H1 (cell line): Measurements from ENCODE around the gene KLF13. TPM values are rescaled to one million over a fixed set of nuclear protein-coding genes. Genes with fewer than 3 reads are reported as not detected.

ENCODE experiments used
- CTCF ChIA-PET: fragments of 300-600 bp; sonication (Branson Sonifier 250); formaldehyde crosslinking; loops from one replicate; lab custom pipeline; 2021; ENCODE audit not compliant: partially characterized antibody; lab: Charles Lee
- POLR2A ChIA-PET: fragments of 300-600 bp; sonication (Branson Sonifier 250); formaldehyde crosslinking; loops from one replicate; lab custom pipeline; 2021; ENCODE audit warnings: inconsistent platforms; ENCODE audit not compliant: partially characterized antibody; lab: Charles Lee
- DNase-seq, 2 experiments: peaks; one replicate each; pipeline versions ENCODE4 v3.0.0 to v3.0.0-alpha.2; 2010 to 2022; ENCODE audit warnings: low spot score in 2 of 2, low read depth in 1 of 2, mixed read lengths in 1 of 2
- FAIRE-seq: peaks from 2 replicates; lab custom pipeline; 2011; peaks lifted over from hg19 to GRCh38; lab: Jason Lieb, UNC
- H2AFZ ChIP-seq: 2 replicates; pipeline ENCODE4 v1.8.1; 2012; ENCODE audit warnings: low read length, inconsistent platforms
- H2AK5ac ChIP-seq: 2 replicates; pipeline ENCODE4 v1.6.1; 2013; ENCODE audit warnings: low read depth, low read length
- H2BK120ac ChIP-seq: replicated peaks from 2 replicates; pipeline ENCODE3; 2013; ENCODE audit warnings: low read depth, low read length, inconsistent platforms
- H2BK12ac ChIP-seq: 2 replicates; pipeline ENCODE4 v1.6.1; 2013; ENCODE audit warnings: low read depth, low read length
- H2BK15ac ChIP-seq: 2 replicates; pipeline ENCODE4 v1.6.1; 2013; ENCODE audit warnings: low read length
- H2BK20ac ChIP-seq: 2 replicates; pipeline ENCODE4 v1.6.1; 2013; ENCODE audit warnings: low read length
- H2BK5ac ChIP-seq: 2 replicates; pipeline ENCODE4 v1.6.1; 2013; ENCODE audit warnings: low read depth, low read length
- H3K14ac ChIP-seq: 2 replicates; pipeline ENCODE4 v1.6.1; 2013; ENCODE audit warnings: inconsistent platforms; ENCODE audit not compliant: insufficient read length
- H3K18ac ChIP-seq: 2 replicates; pipeline ENCODE4 v1.6.1; 2013; ENCODE audit warnings: low read length; ENCODE audit errors: extremely low read depth
- H3K23ac ChIP-seq: 2 replicates; pipeline ENCODE4 v1.6.1; 2013; ENCODE audit warnings: inconsistent platforms; ENCODE audit not compliant: insufficient read length
- H3K23me2 ChIP-seq: 2 replicates; pipeline ENCODE4 v1.6.1; 2013; ENCODE audit warnings: low read depth, low read length
- H3K27ac ChIP-seq: 2 replicates; pipeline ENCODE4 v1.6.1; 2011; ENCODE audit warnings: low read depth, low read length, inconsistent platforms
- H3K27me3 ChIP-seq, 4 experiments: replicated peaks in 1 of 4; 1 replicate in 1 of 4; 2 replicates in 3 of 4; pipeline versions ENCODE4 v1.6.1 to v1.8.1; 2011 to 2013; ENCODE audit warnings: low read length in 3 of 4, mild to moderate bottlenecking in 3 of 4, inconsistent platforms in 2 of 4, mixed read lengths in 2 of 4, moderate library complexity in 1 of 4; ENCODE audit not compliant: control insufficient read depth in 3 of 4, insufficient read depth in 3 of 4; ENCODE audit errors: extremely low read depth in 1 of 4
- H3K36me3 ChIP-seq, 4 experiments: 2 replicates each; pipeline versions ENCODE4 v1.6.1 to v1.8.1; 2011 to 2013; ENCODE audit warnings: mild to moderate bottlenecking in 4 of 4, low read length in 3 of 4, moderate library complexity in 2 of 4, control low read depth in 1 of 4, inconsistent platforms in 1 of 4; ENCODE audit not compliant: insufficient read depth in 4 of 4, control insufficient read depth in 2 of 4
- H3K4ac ChIP-seq: replicated peaks from 2 replicates; pipeline ENCODE3; 2013; ENCODE audit warnings: low read length, low read depth, mixed read lengths, inconsistent platforms; ENCODE audit not compliant: insufficient read length
- H3K4me1 ChIP-seq, 4 experiments: replicated peaks in 1 of 4; 1 replicate in 1 of 4; 2 replicates in 3 of 4; pipeline versions ENCODE4 v1.6.1 to v1.8.1; 2011 to 2013; ENCODE audit warnings: low read length in 3 of 4, inconsistent platforms in 2 of 4, mixed read lengths in 1 of 4; ENCODE audit not compliant: insufficient read depth in 4 of 4, control insufficient read depth in 3 of 4
- H3K4me2 ChIP-seq, 2 experiments: 2 replicates each; pipeline versions ENCODE4 v1.6.1 to v1.8.1; 2011 to 2013; ENCODE audit warnings: low read depth in 2 of 2, low read length in 2 of 2, control low read depth in 1 of 2, inconsistent platforms in 1 of 2, mild to moderate bottlenecking in 1 of 2; ENCODE audit not compliant: insufficient read depth in 1 of 2
- H3K4me3 ChIP-seq, 4 experiments: fragments of 200-600, 300-600 bp in 1 of 4; sonication (generic), shearing (Covaris generic), sonication (Bioruptor Twin) in 1 of 4; 2 replicates each; pipeline versions ENCODE4 v1.5.1 to v1.8.1; 2011 to 2016; ENCODE audit warnings: low read length in 4 of 4, low read depth in 3 of 4, control low read depth in 2 of 4, inconsistent platforms in 2 of 4, mild to moderate bottlenecking in 2 of 4, mixed read lengths in 1 of 4, moderate library complexity in 1 of 4; ENCODE audit not compliant: insufficient read depth in 2 of 4; ENCODE audit errors: extremely low read depth in 1 of 4
- H3K56ac ChIP-seq: replicated peaks from 2 replicates; pipeline ENCODE3; 2013; ENCODE audit warnings: low read depth, mild to moderate bottlenecking, mixed read lengths, low read length, inconsistent platforms; ENCODE audit not compliant: insufficient read length
- H3K79me1 ChIP-seq: 2 replicates; pipeline ENCODE4 v1.6.1; 2013; ENCODE audit warnings: low read depth, low read length, control low read depth
- H3K79me2 ChIP-seq, 2 experiments: 2 replicates each; pipeline versions ENCODE4 v1.6.1 to v1.8.1; 2012 to 2013; ENCODE audit warnings: low read length in 2 of 2, mild to moderate bottlenecking in 2 of 2, inconsistent platforms in 1 of 2; ENCODE audit not compliant: insufficient read depth in 2 of 2, control insufficient read depth in 1 of 2
- H3K9ac ChIP-seq, 4 experiments: replicated peaks in 1 of 4; 1 replicate in 1 of 4; 2 replicates in 3 of 4; pipeline versions ENCODE4 v1.6.1 to v1.8.1; 2011 to 2013; ENCODE audit warnings: low read depth in 3 of 4, low read length in 3 of 4, control low read depth in 2 of 4, mild to moderate bottlenecking in 2 of 4, moderate library complexity in 2 of 4, inconsistent platforms in 1 of 4; ENCODE audit errors: extremely low read depth in 1 of 4
- H3K9me3 ChIP-seq, 2 experiments: 2 replicates each; pipeline versions ENCODE4 v1.6.1 to v1.8.1; 2012 to 2013; ENCODE audit warnings: mild to moderate bottlenecking in 2 of 2, moderate library complexity in 2 of 2, control low read depth in 1 of 2, inconsistent platforms in 1 of 2, low read depth in 1 of 2, low read length in 1 of 2, mixed read lengths in 1 of 2; ENCODE audit not compliant: insufficient read depth in 2 of 2
- H4K20me1 ChIP-seq, 2 experiments: replicated peaks in 1 of 2; 2 replicates each; pipeline versions ENCODE3 to v1.8.1; 2011 to 2013; ENCODE audit warnings: inconsistent platforms in 2 of 2, low read length in 2 of 2, mild to moderate bottlenecking in 1 of 2; ENCODE audit not compliant: insufficient read depth in 2 of 2, control insufficient read depth in 1 of 2
- H4K5ac ChIP-seq: 2 replicates; pipeline ENCODE4 v1.6.1; 2013; ENCODE audit warnings: low read length, low read depth, mixed read lengths, inconsistent platforms; ENCODE audit not compliant: insufficient read length
- H4K8ac ChIP-seq: 2 replicates; pipeline ENCODE4 v1.8.0; 2013; ENCODE audit warnings: mild to moderate bottlenecking, moderate library complexity, low read length, inconsistent platforms; ENCODE audit not compliant: insufficient read depth; ENCODE audit errors: extremely low read depth
- H4K91ac ChIP-seq: replicated peaks from 2 replicates; pipeline ENCODE3; 2013; ENCODE audit warnings: low read length, mixed read lengths, inconsistent platforms; ENCODE audit not compliant: insufficient read length
- BCL11A ChIP-seq, 2 experiments: IDR thresholded peaks; one replicate each; pipeline ENCODE4 v1.6.1; 2011; ENCODE audit warnings: low read depth in 2 of 2, low read length in 2 of 2, mild to moderate bottlenecking in 2 of 2
- BRCA1 ChIP-seq: IDR thresholded peaks from 2 replicates; pipeline ENCODE4 v1.6.1; 2012; ENCODE audit warnings: low read depth, low read length, improper control_type of control experiment
- CEBPB ChIP-seq: IDR thresholded peaks from 2 replicates; pipeline ENCODE4 v1.6.1; 2012; ENCODE audit warnings: low read depth, low read length
- GABPA ChIP-seq: IDR thresholded peaks from 2 replicates; pipeline ENCODE4 v1.6.1; 2011; ENCODE audit warnings: mild to moderate bottlenecking, low read length, moderate library complexity, borderline replicate concordance; ENCODE audit not compliant: insufficient read depth
- JUND ChIP-seq: IDR thresholded peaks from 2 replicates; pipeline ENCODE4 v1.6.1; 2011; ENCODE audit warnings: mild to moderate bottlenecking, improper control_type of control experiment, low read length
- POLR2AphosphoS5 ChIP-seq: IDR thresholded peaks from 2 replicates; pipeline ENCODE4 v1.6.1; 2011; ENCODE audit warnings: low read depth, low read length
- RFX5 ChIP-seq: IDR thresholded peaks from 2 replicates; pipeline ENCODE4 v1.6.1; 2011; ENCODE audit warnings: low read depth, low read length, improper control_type of control experiment, borderline replicate concordance
- RNF2 ChIP-seq: fragments of 200-900, 300-1000 bp; sonication (generic); IDR thresholded peaks from 2 replicates; pipeline ENCODE4 v1.7.1; 2016; ENCODE audit warnings: borderline replicate concordance, low read depth, mild to moderate bottlenecking, antibody characterized with exemption, low read length; ENCODE audit not compliant: poor library complexity, severe bottlenecking; ENCODE audit errors: missing control alignments
- SIN3A ChIP-seq, 2 experiments: IDR thresholded peaks in 1 of 2; conservative IDR thresholded peaks in 1 of 2; 2 replicates each; pipeline ENCODE4 v1.6.1; 2011 to 2012; ENCODE audit warnings: low read length in 2 of 2, improper control_type of control experiment in 1 of 2, low read depth in 1 of 2, mild to moderate bottlenecking in 1 of 2
- SP1 ChIP-seq: IDR thresholded peaks from 2 replicates; pipeline ENCODE4 v1.6.1; 2011; ENCODE audit warnings: low read depth, low read length
- TAF7 ChIP-seq: optimal IDR thresholded peaks from 2 replicates; pipeline ENCODE3; 2011; ENCODE audit warnings: low read depth, mild to moderate bottlenecking, inconsistent platforms, low read length, moderate library complexity, borderline replicate concordance
- YY1 ChIP-seq: IDR thresholded peaks from 2 replicates; pipeline ENCODE4 v1.6.1; 2011; ENCODE audit warnings: low read depth, mild to moderate bottlenecking, low read length
- WGBS, 2 experiments: shearing (Covaris generic) in 1 of 2; methylation state at CpG; one replicate each; pipeline versions ENCODE4 v1.1.6 to v1.1.7; 2013 to 2015; ENCODE audit warnings: low lambda C conversion rate in 2 of 2, mixed read lengths in 2 of 2, inconsistent platforms in 1 of 2, low coverage in 1 of 2, missing lambda C conversion rate in 1 of 2; ENCODE audit not compliant: insufficient replicate concordance in 2 of 2, insufficient coverage in 1 of 2, insufficient read length in 1 of 2; ENCODE audit errors: extremely low coverage in 1 of 2, missing lambda C conversion rate in 1 of 2; 5-methylcytosine and 5-hydroxymethylcytosine counted together
- polyA plus RNA-seq, 7 experiments: library from polyadenylated mRNA; depleted of rRNA in 3 of 7; stranded (reverse) in 5 of 7; unstranded in 2 of 7; fragments of >200 nt in 5 of 7; fragments of 200-250 nt in 2 of 7; gene quantifications; 1 replicate in 5 of 7; 2 replicates in 1 of 7; 4 replicates in 1 of 7; pipeline versions ENCODE4 v1.2.1 to v1.2.3, GENCODE V29; 2011 to 2013; ENCODE audit warnings: missing spikeins in 2 of 7, mixed read lengths in 2 of 7
- total RNA-seq: library from RNA; stranded (reverse); fragmentation: NEBNext Ultra II Directional; extraction: Animal tissue kit (Norgen Biotek cat#: 25700); gene quantifications from 2 replicates; pipeline ENCODE4 v1.2.1, GENCODE V29; 2021
- TF ChIP-seq, protein P1 (sequence below): IDR thresholded peaks from 2 replicates; pipeline ENCODE4 v1.6.1; 2011; ENCODE audit warnings: low read depth, mild to moderate bottlenecking, low read length; ENCODE audit not compliant: insufficient read depth

The KLF13 gene
- total and polyA plus RNA-seq, 2 of the 8 experiments (the other 6 are each of a cell fraction or from before 2014, with no cell fraction given): 18.3 to 33.4 TPM

- CTCF ChIA-PET: interaction anchor here (1.5 kb wide), 1 partner anchor 26 kb away, joined by 3 read pairs; no protein-coding TSS in a partner anchor
- TF ChIP-seq, protein P1, sequence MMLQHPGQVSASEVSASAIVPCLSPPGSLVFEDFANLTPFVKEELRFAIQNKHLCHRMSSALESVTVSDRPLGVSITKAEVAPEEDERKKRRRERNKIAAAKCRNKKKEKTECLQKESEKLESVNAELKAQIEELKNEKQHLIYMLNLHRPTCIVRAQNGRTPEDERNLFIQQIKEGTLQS: no peak
- TF ChIP-seq TAF7 (no peak), SIN3A (conservative IDR thresholded peaks at IDR 0.05 in 1 of 2, IDR thresholded peaks at IDR 0.05 in 1 of 2; ENCODE audit: low read depth in 1 of 2, low read length in 2 of 2) (no peak), YY1 (no peak), GABPA (no peak), CEBPB (no peak), SP1 (no peak), JUND (no peak), POLR2AphosphoS5 (no peak), BRCA1 (no peak), RNF2 (no peak), BCL11A (IDR thresholded peaks at IDR 0.05; ENCODE audit: low read depth in 2 of 2, low read length in 2 of 2) (no peak), RFX5 (no peak)
Measured at GRCh38 chr15:31379577-31379976, 52.9 kb downstream of the KLF13 start.

More at GRCh38 chr15:31379577-31379976, 52.9 kb downstream of the KLF13 start:
- Histone ChIP-seq H3K4me2 (no peak overlapping the region), H2AK5ac (no peak overlapping the region), H2BK15ac (no peak overlapping the region), H2BK12ac (no peak overlapping the region), H2BK120ac (no peak overlapping the region), H3K36me3 (peaks cover 0 to 7% (median 0%) of the 10 kb centered on the region in 4 experiments; a peak in 2 of 8 replicates), H3K27ac (no peak overlapping the region), H4K5ac (no peak overlapping the region), H3K9me3 (no peaks in the 10 kb centered on the region), H3K18ac (no peak overlapping the region), H3K56ac (no peak overlapping the region), H3K79me2 (no peaks in the 10 kb centered on the region), H4K20me1 (peaks cover 0 to 2% of the 10 kb centered on the region in 2 experiments), H2BK20ac (no peak overlapping the region), H3K4me1 (peaks cover 0 to 11% (median 0%) of the 10 kb centered on the region in 4 experiments; a peak in 2 of 7 replicates), H3K23ac (no peak overlapping the region), H3K4ac (no peak overlapping the region), H4K91ac (no peak overlapping the region), H4K8ac (no peak overlapping the region), H3K27me3 (no peaks in the 10 kb centered on the region), H3K4me3 (no peak overlapping the region), H2BK5ac (no peak overlapping the region), H3K14ac (no peak overlapping the region), H3K9ac (no peak overlapping the region), H3K23me2 (no peaks in the 10 kb centered on the region), H3K79me1 (no peaks in the 10 kb centered on the region; the same call in 1 of the 2 replicates), H2AFZ (no peak overlapping the region)
- 93% methylated on average over 8 of the region's 8 CpGs; no CpG with 5 or more reads in 1 of the 2 experiments for WGBS, 2 experiments
- DNase-seq: no peak
- POLR2A ChIA-PET: no interaction called here
- FAIRE-seq: no peak
